ENCODE data around the gene FUT7. TPM values are rescaled to one million over a fixed set of nuclear protein-coding genes. Genes with fewer than 3 reads are reported as not detected.

Gene FUT7
- 0.22 TPM in 1 of 2 replicates, not detected in the other for polyA plus RNA-seq (2014; cell fraction: cytosol; rRNA removed)
- polyA plus RNA-seq (2014; cell fraction: nucleus; rRNA removed): 0.15 TPM in 2 replicates

DNA sequence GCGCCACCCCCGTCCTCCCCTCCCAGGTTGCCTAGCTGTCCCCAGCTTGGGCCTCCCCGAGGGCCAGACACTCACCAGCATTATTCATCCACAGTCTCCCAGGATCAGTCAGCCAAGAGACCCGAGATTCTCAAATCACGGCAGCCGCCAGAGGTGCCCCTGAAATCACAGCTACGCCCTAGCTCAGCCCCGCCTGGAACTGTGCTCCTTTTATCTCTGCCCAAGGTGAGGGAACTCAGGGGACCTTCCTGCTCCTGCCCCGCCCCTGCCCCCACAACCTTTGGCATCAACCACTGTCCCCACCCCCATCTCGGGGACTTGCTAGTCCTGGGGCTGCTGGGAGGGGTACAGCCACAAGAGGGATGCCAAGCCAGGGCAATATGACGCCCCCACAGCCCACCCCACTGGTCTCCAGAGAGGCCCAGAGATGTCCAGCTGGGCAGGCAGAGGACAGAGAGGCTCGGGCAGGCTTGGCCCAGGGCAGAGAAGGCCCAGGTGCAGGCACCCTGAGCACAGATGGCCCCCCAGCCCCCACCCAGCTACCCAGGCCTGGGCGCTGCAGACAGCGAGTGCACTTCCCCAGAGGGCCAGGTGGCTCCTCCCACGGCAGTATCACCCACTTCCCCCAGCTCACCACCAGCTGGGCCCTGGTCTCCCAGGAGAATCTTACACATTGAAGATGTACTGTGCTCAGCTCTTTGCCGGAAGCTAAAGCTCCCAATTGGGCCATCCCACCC, at the start of gene FUT7:
Gene FUT7 (minus strand): TSS at position 185 of the 737 bp plus-strand sequence. CDS start 97 bp downstream, at position 88.
- DNase-seq (ENCODE audit: low spot score): no peak

- DNase-seq (ENCODE audit: low spot score): no peak
Observed at GRCh38 chr9:137080260-137081122, 48.6 kb upstream of the FUT7 start.

DNA sequence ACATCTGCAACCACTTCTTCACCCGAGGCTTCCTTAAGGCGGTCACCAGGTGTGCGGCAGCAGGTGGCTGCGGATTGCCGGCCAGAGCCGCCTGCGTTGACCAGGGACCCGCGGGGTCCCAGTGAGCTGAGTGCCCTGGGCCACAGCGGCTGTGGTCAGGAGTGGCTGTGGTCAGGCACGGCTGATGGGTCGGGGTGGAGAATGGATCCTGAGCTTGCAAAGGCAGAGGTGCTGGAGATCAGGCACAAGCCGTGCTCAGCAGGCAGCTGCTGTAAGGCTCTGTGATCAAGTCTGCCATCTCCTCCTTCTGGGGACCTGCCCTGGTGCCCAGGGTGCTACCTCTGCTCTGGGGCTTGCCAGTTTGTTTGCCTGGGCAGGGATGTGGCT, 47.5 kb upstream of the FUT7 start:
- no peak for DNase-seq (ENCODE audit: low spot score)

DNA sequence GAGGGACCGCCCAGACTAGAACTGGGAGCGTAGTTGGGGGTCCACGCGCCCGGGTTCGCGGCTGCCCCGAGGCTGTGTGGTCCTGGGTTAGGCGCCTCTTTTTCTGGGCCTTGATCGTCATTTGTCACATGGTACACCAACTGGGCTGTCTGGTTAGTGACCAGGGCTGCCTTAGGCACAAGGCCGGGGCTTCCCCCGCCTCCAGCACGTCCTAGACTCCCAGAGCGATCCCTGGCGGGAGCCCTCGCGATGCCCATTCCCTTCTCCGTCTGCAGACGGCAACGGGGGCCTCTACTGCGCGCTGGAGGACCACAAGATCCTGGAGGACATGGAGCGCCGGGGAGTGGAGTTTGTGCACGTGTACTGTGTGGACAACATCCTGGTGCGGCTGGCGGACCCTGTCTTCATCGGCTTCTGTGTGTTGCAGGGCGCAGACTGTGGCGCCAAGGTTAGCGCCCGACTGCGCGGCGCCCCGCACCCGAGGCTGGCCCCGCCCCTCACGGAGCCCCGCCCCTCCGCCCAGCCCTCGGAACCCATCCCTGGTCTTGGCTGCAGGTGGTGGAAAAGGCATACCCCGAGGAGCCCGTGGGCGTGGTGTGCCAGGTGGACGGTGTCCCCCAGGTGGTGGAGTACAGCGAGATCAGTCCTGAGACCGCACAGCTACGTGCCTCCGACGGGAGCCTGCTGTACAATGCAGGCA, 47.0 kb upstream of the FUT7 start:
- DNase-seq (ENCODE audit: low spot score): no peak

- no peak for DNase-seq (ENCODE audit: low spot score)
Observed at GRCh38 chr9:137077758-137078693, 46.1 kb upstream of the FUT7 start.

DNA sequence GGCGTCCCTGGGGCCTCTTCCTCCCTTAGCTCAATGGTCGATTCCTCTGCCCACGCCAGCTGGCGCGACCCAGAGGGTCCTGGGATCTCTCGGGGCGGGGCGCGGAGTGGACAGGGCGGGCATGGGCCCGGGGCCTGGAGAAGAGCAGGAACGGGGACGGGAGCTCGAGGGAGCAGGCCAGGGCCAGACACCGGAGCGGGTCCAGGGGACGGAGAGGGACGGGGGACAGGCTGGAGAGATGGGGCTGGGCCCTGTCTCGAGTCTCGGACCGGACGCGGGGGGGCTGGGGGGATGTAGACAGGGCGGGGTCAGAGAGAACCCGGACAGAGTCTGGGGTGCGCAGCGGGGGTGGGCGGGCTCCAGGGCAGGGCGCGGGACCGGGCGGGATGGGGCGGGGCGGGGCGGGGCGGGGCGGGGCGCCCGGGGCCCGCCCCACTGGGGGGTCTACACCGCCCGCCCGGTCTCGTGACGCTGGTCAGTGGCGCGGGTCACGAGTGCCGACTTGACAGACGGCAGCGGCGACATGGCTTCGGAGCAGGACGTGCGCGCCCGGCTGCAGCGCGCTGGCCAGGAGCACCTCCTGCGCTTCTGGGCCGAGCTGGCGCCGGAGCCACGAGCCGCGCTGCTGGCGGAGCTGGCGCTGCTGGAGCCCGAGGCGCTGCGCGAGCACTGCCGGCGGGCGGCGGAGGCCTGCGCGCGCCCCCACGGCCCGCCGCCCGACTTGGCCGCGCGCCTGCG, 45.3 kb upstream of the FUT7 start, which contains the start of gene UAP1L1:
Gene UAP1L1 (plus strand): TSS at position 508 of the 738 bp plus-strand sequence. CDS start 16 bp downstream, at position 524.
- no peak for DNase-seq (ENCODE audit: low spot score)

DNA sequence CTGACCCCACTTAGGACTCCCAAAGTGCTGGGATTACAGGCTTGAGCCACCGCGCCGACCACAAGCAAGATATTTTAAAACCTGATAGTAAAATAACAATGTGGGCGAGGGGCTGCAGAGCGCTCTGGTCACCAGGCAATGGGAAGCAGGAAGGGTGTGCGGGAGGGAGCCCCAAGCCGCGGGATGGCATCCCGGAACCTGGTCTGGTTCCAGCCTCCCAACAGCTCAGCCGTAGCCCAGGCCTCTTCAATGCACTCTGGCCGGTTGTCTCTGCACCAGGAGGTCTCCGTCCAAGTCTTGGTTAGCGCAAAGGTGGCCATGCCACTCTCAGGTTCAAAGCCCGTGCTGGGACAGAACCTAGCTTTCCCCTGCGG, 44.7 kb upstream of the FUT7 start:
- DNase-seq (ENCODE audit: low spot score): no peak

- no peak for DNase-seq (ENCODE audit: low spot score)
Observed at GRCh38 chr9:137075275-137075775, 43.4 kb upstream of the FUT7 start.

- no peak for DNase-seq (ENCODE audit: low spot score)
Observed at GRCh38 chr9:137074657-137075274, 42.9 kb upstream of the FUT7 start.

GRCh38 chr9:137073992-137074399, 42.1 kb upstream of the FUT7 start:
- DNase-seq (ENCODE audit: low spot score): no peak

- DNase-seq (ENCODE audit: low spot score): no peak
Observed at GRCh38 chr9:137071282-137071681, 39.4 kb upstream of the FUT7 start.

DNA sequence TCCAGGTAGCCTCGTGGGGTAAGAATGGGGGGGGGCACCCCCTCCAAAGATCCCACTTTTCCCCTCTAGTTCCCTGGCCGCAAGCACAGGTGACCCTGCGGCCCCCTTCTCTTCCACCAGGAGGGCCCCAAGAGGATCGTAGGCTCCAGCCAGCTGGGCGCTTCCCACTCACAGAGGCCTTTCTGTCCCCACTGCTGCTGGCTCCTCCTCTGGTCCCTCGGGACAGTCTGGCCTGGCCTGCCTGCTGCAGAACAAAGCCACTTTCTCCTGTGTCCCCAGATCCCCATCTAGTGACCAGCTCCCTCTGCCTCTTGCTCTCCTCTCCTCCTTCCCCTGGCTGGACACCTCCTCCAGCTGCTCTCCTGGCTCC, 39.0 kb upstream of the FUT7 start:
- DNase-seq (ENCODE audit: low spot score): peak; percentile 92

- peak; percentile 96 for DNase-seq (ENCODE audit: low spot score)
Observed at GRCh38 chr9:137070201-137070905, 38.5 kb upstream of the FUT7 start, which contains the start of gene SAPCD2. SAPCD2 (minus strand) TSS chr9:137070557; CDS start chr9:137070460, 97 bp downstream.

DNA sequence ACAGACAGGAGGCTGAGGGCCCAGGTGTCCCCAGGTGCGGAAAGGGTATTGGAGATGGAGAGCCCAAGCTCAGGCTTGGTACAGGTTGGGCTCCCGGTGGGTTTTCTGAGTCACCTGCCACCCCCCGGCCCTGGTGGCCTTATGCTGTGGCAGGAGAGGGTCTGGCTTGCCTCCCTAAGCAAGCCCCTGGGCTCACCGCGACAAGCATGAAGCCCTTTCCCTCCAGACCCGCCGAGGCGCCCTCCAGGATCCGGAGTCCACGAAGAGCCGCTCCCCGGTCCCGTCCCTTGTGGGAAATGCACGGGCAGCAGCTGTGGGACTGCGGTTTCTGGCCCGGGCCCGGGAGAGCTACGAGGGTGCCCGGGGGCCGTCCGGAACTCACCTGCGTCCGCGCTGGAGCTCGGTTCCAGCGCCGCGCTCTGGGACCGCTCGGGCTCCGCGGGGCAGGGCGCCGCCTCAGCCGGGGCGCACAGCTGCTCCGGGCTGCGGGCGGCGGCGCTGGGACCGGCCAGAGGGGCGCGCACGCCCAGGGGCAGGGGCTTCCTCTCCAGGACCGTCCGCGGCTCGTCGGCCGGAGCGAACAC, 37.7 kb upstream of the FUT7 start:
- no peak for DNase-seq (ENCODE audit: low spot score)

GRCh38 chr9:137068539-137069507, 36.9 kb upstream of the FUT7 start:
- DNase-seq (ENCODE audit: low spot score): no peak

DNA sequence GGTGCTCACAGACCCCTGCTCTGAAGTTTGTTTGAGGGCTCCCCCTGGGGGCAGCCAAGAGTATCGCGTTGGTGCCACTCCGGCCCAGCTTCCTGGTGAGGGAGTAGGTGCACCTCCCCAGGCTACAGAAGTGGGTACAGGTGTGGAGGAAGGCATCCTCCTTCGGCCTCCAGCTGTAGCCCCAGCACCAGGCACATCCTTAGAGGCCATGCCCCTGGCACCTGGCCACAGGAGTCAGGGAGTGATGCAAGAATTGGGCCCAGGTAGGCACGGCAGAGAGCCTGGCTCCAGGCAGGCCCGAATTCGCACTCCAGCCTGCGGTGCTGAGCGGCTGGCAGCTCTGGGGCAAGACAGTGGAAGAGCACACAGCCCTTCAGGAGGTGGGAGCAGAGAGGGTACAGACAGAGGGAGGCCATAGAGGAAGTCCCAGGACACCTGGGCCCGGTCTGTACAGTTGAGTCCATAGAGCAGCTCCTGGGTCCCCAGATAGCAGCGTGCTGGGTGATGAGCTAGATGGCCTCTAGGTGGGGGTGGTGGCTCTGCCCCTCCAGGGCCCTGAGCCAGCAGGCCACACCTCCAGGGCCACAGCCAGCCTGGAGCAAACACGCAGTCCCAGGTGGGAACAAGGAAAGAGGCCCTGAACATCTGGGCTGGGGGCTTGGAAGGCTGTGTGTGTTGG, 36.1 kb upstream of the FUT7 start:
- DNase-seq (ENCODE audit: low spot score): peak; percentile 89

All from SK-N-DZ (cell line).